ENCODE measurements around the gene ETV4. TPM values are rescaled to one million over a fixed set of nuclear protein-coding genes. Genes with fewer than 3 reads are reported as not detected.

Gene ETV4
- total and polyA plus RNA-seq, 2 experiments from 2014 or later = 2.8 to 3.5 TPM

GRCh38 chr17:43524945-43525575 is 21.1 kb downstream of the ETV4 start:
- H3K27ac ChIP-seq = no peak overlapping the region
- H3K9me2 ChIP-seq (ENCODE audit: insufficient read depth) = no peaks in the 10 kb centered on the region
- no peak overlapping the region for H3K4me3 ChIP-seq
- no peak overlapping the region for H3K4me2 ChIP-seq (ENCODE audit: unreplicated experiment)
- H4K20me1 ChIP-seq (ENCODE audit: insufficient read depth) = no peaks in the 10 kb centered on the region
- peak; percentile 29 for DNase-seq
- no peaks in the 10 kb centered on the region for H3K79me2 ChIP-seq (ENCODE audit: insufficient read depth)
- H3K27me3 ChIP-seq (replicated peaks; ENCODE audit: insufficient read depth) = no peaks in the 10 kb centered on the region
- no peak overlapping the region for H3K9ac ChIP-seq
- no peaks in the 10 kb centered on the region for H3K9me3 ChIP-seq (ENCODE audit: low read depth)
- WGBS, 2 experiments (ENCODE audit: low coverage in 1 of 2, low lambda C conversion rate in 2 of 2, missing lambda C conversion rate in 2 of 2) = 88 to 89% methylated on average over 8 of the region's 8 CpGs
- no peak overlapping the region for H2AFZ ChIP-seq
- peaks cover 3% of the 10 kb centered on the region; the same call in 1 of the 2 replicates for H3K4me1 ChIP-seq (ENCODE audit: insufficient read depth)
- in situ Hi-C loops (cut with MboI) = no loop called here
- H3F3A ChIP-seq (ENCODE audit: insufficient read depth) = peaks cover 7% of the 10 kb centered on the region; the same call in 1 of the 2 replicates
- peaks cover 26% of the 10 kb centered on the region for H3K36me3 ChIP-seq (ENCODE audit: low read depth)
- TF ChIP-seq EZH2 (IDR thresholded peaks at IDR 0.05; ENCODE audit: insufficient read depth, poor library complexity, severe bottlenecking) (no peak), EZH2phosphoT487 (IDR thresholded peaks at IDR 0.05; ENCODE audit: insufficient read depth, low read depth) (no peak)

GRCh38 chr17:43521389-43521788 is 24.8 kb downstream of the ETV4 start:
- Histone ChIP-seq H2AFZ (no peak overlapping the region), H3K36me3 (ENCODE audit: low read depth) (peaks cover 52% of the 10 kb centered on the region)

GRCh38 chr17:43517615-43518386 is 28.3 kb downstream of the ETV4 start:
- peak overlapping the region; percentile 16; the same call in 1 of the 2 replicates for H3K9ac ChIP-seq

More at GRCh38 chr17:43521389-43521788, 24.8 kb downstream of the ETV4 start:
- H3K9me3 ChIP-seq (ENCODE audit: low read depth) = no peaks in the 10 kb centered on the region
- TF ChIP-seq EZH2phosphoT487 (IDR thresholded peaks at IDR 0.05; ENCODE audit: insufficient read depth, low read depth) (no peak), EZH2 (IDR thresholded peaks at IDR 0.05; ENCODE audit: insufficient read depth, poor library complexity, severe bottlenecking) (no peak)
- H3K9me2 ChIP-seq (ENCODE audit: insufficient read depth) = no peaks in the 10 kb centered on the region
- 97 to 100% methylated on average over 4 of the region's 4 CpGs for WGBS, 2 experiments (ENCODE audit: low coverage in 1 of 2, low lambda C conversion rate in 2 of 2, missing lambda C conversion rate in 2 of 2)
- DNase-seq = no peak
- no peaks in the 10 kb centered on the region for H3K27me3 ChIP-seq (replicated peaks; ENCODE audit: insufficient read depth)
- H4K20me1 ChIP-seq (ENCODE audit: insufficient read depth) = no peaks in the 10 kb centered on the region
- no peak overlapping the region for H3K4me2 ChIP-seq (ENCODE audit: unreplicated experiment)
- H3K79me2 ChIP-seq (ENCODE audit: insufficient read depth) = no peaks in the 10 kb centered on the region
- no peak overlapping the region for H3K9ac ChIP-seq
- H3K4me3 ChIP-seq = no peak overlapping the region
- in situ Hi-C loops (cut with MboI) = no loop called here
- peaks cover 14% of the 10 kb centered on the region for H3K4me1 ChIP-seq (ENCODE audit: insufficient read depth)
- no peak overlapping the region for H3K27ac ChIP-seq
- H3F3A ChIP-seq (ENCODE audit: insufficient read depth) = peaks cover 28% of the 10 kb centered on the region

GRCh38 chr17:43517161-43517560 is 29.0 kb downstream of the ETV4 start:
- in situ Hi-C loops (cut with MboI) = loop anchor here (10.0 kb wide), 1 partner anchor 168 kb away; no protein-coding TSS in a partner anchor
- peak overlapping the region; percentile 46 for H3K4me2 ChIP-seq (ENCODE audit: unreplicated experiment)
- WGBS, 2 experiments (ENCODE audit: low coverage in 1 of 2, low lambda C conversion rate in 2 of 2, missing lambda C conversion rate in 2 of 2) = 68 to 73% methylated on average over 6 of the region's 6 CpGs

More at GRCh38 chr17:43517615-43518386, 28.3 kb downstream of the ETV4 start:
- H3K27me3 ChIP-seq (replicated peaks; ENCODE audit: insufficient read depth) = no peaks in the 10 kb centered on the region
- H3K79me2 ChIP-seq (ENCODE audit: insufficient read depth) = no peaks in the 10 kb centered on the region
- in situ Hi-C loops (cut with MboI) = loop anchor here (10.0 kb wide), 1 partner anchor 167 kb away; no protein-coding TSS in a partner anchor
- 42 to 50% methylated on average over 8 of the region's 8 CpGs for WGBS, 2 experiments (ENCODE audit: low coverage in 1 of 2, low lambda C conversion rate in 2 of 2, missing lambda C conversion rate in 2 of 2)
- no peak overlapping the region for H2AFZ ChIP-seq
- H4K20me1 ChIP-seq (ENCODE audit: insufficient read depth) = no peaks in the 10 kb centered on the region
- H3F3A ChIP-seq (ENCODE audit: insufficient read depth) = peaks cover 37% of the 10 kb centered on the region
- no peak for TF ChIP-seq EZH2 (IDR thresholded peaks at IDR 0.05; ENCODE audit: insufficient read depth, poor library complexity, severe bottlenecking)
- TF ChIP-seq EZH2phosphoT487 (IDR thresholded peaks at IDR 0.05; ENCODE audit: insufficient read depth, low read depth) = no peak
- H3K4me2 ChIP-seq (ENCODE audit: unreplicated experiment) = peak overlapping the region; percentile 46
- peak; percentile 85 for DNase-seq
- H3K9me2 ChIP-seq (ENCODE audit: insufficient read depth) = no peaks in the 10 kb centered on the region
- H3K27ac ChIP-seq = peak overlapping the region; percentile 63
- no peak overlapping the region for H3K4me3 ChIP-seq
- peaks cover 14% of the 10 kb centered on the region for H3K4me1 ChIP-seq (ENCODE audit: insufficient read depth)
- peaks cover 71% of the 10 kb centered on the region for H3K36me3 ChIP-seq (ENCODE audit: low read depth)
- no peaks in the 10 kb centered on the region for H3K9me3 ChIP-seq (ENCODE audit: low read depth)

More at GRCh38 chr17:43517161-43517560, 29.0 kb downstream of the ETV4 start:
- Histone ChIP-seq H3K9me3 (ENCODE audit: low read depth) (no peaks in the 10 kb centered on the region), H3F3A (ENCODE audit: insufficient read depth) (peaks cover 37% of the 10 kb centered on the region), H4K20me1 (ENCODE audit: insufficient read depth) (no peaks in the 10 kb centered on the region), H3K9me2 (ENCODE audit: insufficient read depth) (no peaks in the 10 kb centered on the region), H2AFZ (no peak overlapping the region), H3K27ac (peak overlapping the region; percentile 63), H3K4me3 (no peak overlapping the region), H3K27me3 (replicated peaks; ENCODE audit: insufficient read depth) (no peaks in the 10 kb centered on the region), H3K9ac (peak overlapping the region; percentile 16; the same call in 1 of the 2 replicates), H3K36me3 (ENCODE audit: low read depth) (peaks cover 71% of the 10 kb centered on the region), H3K4me1 (ENCODE audit: insufficient read depth) (peaks cover 14% of the 10 kb centered on the region), H3K79me2 (ENCODE audit: insufficient read depth) (no peaks in the 10 kb centered on the region)
- peak; percentile 35 for DNase-seq
- TF ChIP-seq EZH2phosphoT487 (IDR thresholded peaks at IDR 0.05; ENCODE audit: insufficient read depth, low read depth) (no peak), EZH2 (IDR thresholded peaks at IDR 0.05; ENCODE audit: insufficient read depth, poor library complexity, severe bottlenecking) (no peak)
